A549 (cell line): ENCODE results near the gene TAF11L13. TPM values are rescaled to one million over a fixed set of nuclear protein-coding genes. Genes with fewer than 3 reads are reported as not detected.
A peak's percentile ranks its signal among the peaks of the same experiment; 100 is the strongest.

Experiments used
- ATAC-seq, 2 experiments: fragments of 200-7000 bp in 1 of 2; fragments of >200 bp in 1 of 2; cut with Nextera tagmentation in 1 of 2; cut with Tn5 transposase in 1 of 2; 3 replicates each; pipeline versions ENCODE4 v1.8.0 to v1.9.1; 2018 to 2020; ENCODE audit warnings: mild to moderate bottlenecking in 1 of 2, moderate library complexity in 1 of 2
- CTCF ChIA-PET: fragments of 300-600 bp; sonication (Branson Sonifier 250); formaldehyde crosslinking; extraction: SDS; loops from one replicate; lab custom pipeline; 2021; ENCODE audit warnings: antibody characterized with exemption, inconsistent platforms; lab: Yijun Ruan, JAX
- POLR2A ChIA-PET: fragments of 350-600 bp; formaldehyde crosslinking; extraction: SDS; loops from one replicate; lab custom pipeline; 2021; ENCODE audit warnings: antibody characterized with exemption, inconsistent platforms; lab: Yijun Ruan, JAX
- DNase-seq, 2 experiments: peaks; one replicate each; pipeline versions ENCODE4 v3.0.0 to v3.0.0-alpha.2; 2011 to 2016; ENCODE audit warnings: low read depth in 1 of 2, low spot score in 1 of 2
- FAIRE-seq: peaks from 2 replicates; lab custom pipeline; 2011; peaks lifted over from hg19 to GRCh38; lab: Jason Lieb, UNC
- H3K27ac ChIP-seq, 2 experiments: fragments of >200 bp; sonication (Bioruptor Twin); formaldehyde crosslinking; 3 replicates each; pipeline ENCODE4 v1.5.1; 2016 to 2017
- H3K4me1 ChIP-seq: fragments of >200 bp; sonication (Bioruptor Twin); formaldehyde crosslinking; 3 replicates; pipeline ENCODE4 v1.6.1; 2016
- H3K4me2 ChIP-seq: fragments of >200 bp; sonication (Bioruptor Twin); formaldehyde crosslinking; 3 replicates; pipeline ENCODE4 v1.6.1; 2016
- H3K4me3 ChIP-seq: fragments of >200 bp; sonication (Bioruptor Twin); formaldehyde crosslinking; 3 replicates; pipeline ENCODE4 v1.5.1; 2016
- H3K9me3 ChIP-seq: fragments of >200 bp; sonication (Bioruptor Twin); formaldehyde crosslinking; 3 replicates; pipeline ENCODE4 v1.6.1; 2016
- CEBPB ChIP-seq, 2 experiments: fragments of >200 bp in 1 of 2; sonication (Bioruptor Twin) in 1 of 2; formaldehyde crosslinking in 1 of 2; IDR thresholded peaks; 2 replicates each; pipeline ENCODE4 v1.6.1; 2012 to 2016
- CTCF ChIP-seq: fragments of >200 bp; sonication (Bioruptor Twin); formaldehyde crosslinking; IDR thresholded peaks from 3 replicates; pipeline ENCODE4 v1.5.1; 2016
- E2F6 ChIP-seq: IDR thresholded peaks from 2 replicates; pipeline ENCODE4 v1.6.1; 2012; ENCODE audit warnings: low read depth, borderline replicate concordance
- FOSB ChIP-seq: fragments of 250-450 bp; sonication (Bioruptor Pico); IDR thresholded peaks from 2 replicates; pipeline ENCODE4 v1.5.0; 2020; ENCODE audit warnings: mild to moderate bottlenecking, moderate library complexity
- FOSL2 ChIP-seq, 2 experiments: fragments of 450-650 bp in 1 of 2; fragments of >200 bp in 1 of 2; sonication (Bioruptor Twin) in 1 of 2; formaldehyde crosslinking; IDR thresholded peaks; 2 replicates each; pipeline versions ENCODE4 v1.5.0 to v1.6.1; 2016 to 2020; ENCODE audit warnings: mild to moderate bottlenecking in 1 of 2, moderate library complexity in 1 of 2
- FOXS1 ChIP-seq: fragments of 250-450 bp; sonication (Bioruptor Pico); IDR thresholded peaks from 2 replicates; pipeline ENCODE4 v1.5.0; 2020; ENCODE audit warnings: mild to moderate bottlenecking, moderate library complexity
- GATA3 ChIP-seq: IDR thresholded peaks from 2 replicates; pipeline ENCODE4 v1.6.1; 2012; ENCODE audit warnings: borderline replicate concordance
- JUNB ChIP-seq: fragments of >200 bp; sonication (Bioruptor Twin); formaldehyde crosslinking; IDR thresholded peaks from 2 replicates; pipeline ENCODE4 v1.6.1; 2016
- MAFK ChIP-seq: fragments of 450-650 bp; IDR thresholded peaks from 2 replicates; pipeline ENCODE4 v1.6.1; 2014; ENCODE audit not compliant: partially characterized antibody
- NFE2L2 ChIP-seq: fragments of 150-350 bp; conservative IDR thresholded peaks from 2 replicates; pipeline ENCODE4 v1.6.1; 2014; ENCODE audit warnings: low read length
- POLR2AphosphoS2 ChIP-seq: conservative IDR thresholded peaks from 2 replicates; pipeline ENCODE4 v1.6.1; 2012; ENCODE audit warnings: low read length, improper control_type of control experiment, inconsistent platforms
- RCOR1 ChIP-seq: fragments of 150-350 bp; IDR thresholded peaks from 2 replicates; pipeline ENCODE4 v1.6.1; 2014; ENCODE audit warnings: antibody characterized with exemption, low read length, low read depth
- SMC3 ChIP-seq: fragments of >200 bp; sonication (Bioruptor Twin); formaldehyde crosslinking; IDR thresholded peaks from 3 replicates; pipeline ENCODE4 v1.6.1; 2018; ENCODE audit warnings: inconsistent platforms
- SREBF2 ChIP-seq: fragments of 450-650 bp; IDR thresholded peaks from 2 replicates; pipeline ENCODE4 v1.6.1; 2014; ENCODE audit warnings: mild to moderate bottlenecking, moderate library complexity
- ZC3H11A ChIP-seq: fragments of 450-650 bp; IDR thresholded peaks from 2 replicates; pipeline ENCODE4 v1.6.1; 2014; ENCODE audit warnings: antibody characterized with exemption, mild to moderate bottlenecking
- ZNF302 ChIP-seq: fragments of 250-450 bp; sonication (Bioruptor Pico); IDR thresholded peaks from 2 replicates; pipeline ENCODE4 v1.9.0; 2021; ENCODE audit warnings: inconsistent platforms, mild to moderate bottlenecking, moderate library complexity
- ZSCAN20 ChIP-seq: fragments of 250-450 bp; sonication (Bioruptor Pico); IDR thresholded peaks from 2 replicates; pipeline ENCODE4 v1.8.0; 2022; ENCODE audit warnings: mild to moderate bottlenecking, moderate library complexity
- WGBS: methylation state at CpG from one replicate; pipeline ENCODE4 v1.1.6; 2017; ENCODE audit errors: missing lambda C conversion rate; 5-methylcytosine and 5-hydroxymethylcytosine counted together
- polyA plus RNA-seq, 4 experiments: library from polyadenylated mRNA; depleted of rRNA in 3 of 4; stranded (reverse); fragments of >200 nt; fragmentation: RNase III in 1 of 4; extraction: RNeasy Plus Mini Kit Qiagen cat#74134 plus additional on column Dnase treatment in 1 of 4; gene quantifications; 2 replicates in 3 of 4; 3 replicates in 1 of 4; pipeline ENCODE4 v1.2.3, GENCODE V29; 2011 to 2017
- TF ChIP-seq, protein P1 (sequence below): IDR thresholded peaks from 2 replicates; pipeline ENCODE4 v1.6.1; 2012
- TF ChIP-seq, protein P2 (sequence below): fragments of 150-350 bp; IDR thresholded peaks from 2 replicates; pipeline ENCODE4 v1.6.1; 2014; ENCODE audit warnings: low read depth, mild to moderate bottlenecking, low read length

Gene TAF11L13
- polyA plus RNA-seq, 2 of the 4 experiments (the other 2 are of a cell fraction): not detected

DNA sequence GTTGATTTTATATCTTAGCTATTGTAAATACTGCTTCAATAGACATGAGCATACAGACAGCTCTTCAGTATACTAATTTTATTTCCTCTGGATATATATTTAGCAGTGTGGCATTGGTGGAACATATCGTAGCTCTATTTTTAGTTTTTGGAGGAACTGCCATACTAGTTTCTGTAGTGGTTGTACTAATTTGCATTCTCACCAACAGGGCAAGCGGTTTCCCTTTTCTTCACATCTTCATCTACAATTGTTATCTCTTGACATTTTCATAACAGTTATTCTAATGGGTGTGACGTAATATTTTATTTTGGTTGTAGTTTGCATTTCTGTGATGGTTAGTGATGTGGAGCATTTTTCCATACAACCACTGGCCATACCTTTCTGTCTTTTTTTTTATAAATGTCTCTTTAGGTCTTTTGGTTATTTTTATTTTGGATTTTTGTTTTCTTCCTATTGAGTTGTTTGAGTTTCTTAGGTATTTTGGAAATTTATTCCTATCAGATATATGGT lies 34.9 kb downstream of the TAF11L13 start (continued):
- TF ChIP-seq POLR2AphosphoS2: no peak

- Histone ChIP-seq H3K4me2 (no peak overlapping the region), H3K9me3 (peaks cover 11% of the 10 kb centered on the region), H3K4me3 (no peak overlapping the region), H3K27ac (no peak overlapping the region), H3K4me1 (no peaks in the 10 kb centered on the region)
- ChIA-PET POLR2A (no interaction called here), CTCF (interaction anchor here (0.7 to 1.1 kb wide), 3 partner anchors 9 to 22 kb away, joined by 3 read pairs; no protein-coding TSS in a partner anchor)
- no peak for TF ChIP-seq ZC3H11A
- TF ChIP-seq GATA3: no peak
- no peak for TF ChIP-seq ZNF302 (CRISPR knock-in tag)
- no peak for TF ChIP-seq E2F6
- TF ChIP-seq, protein P1, sequence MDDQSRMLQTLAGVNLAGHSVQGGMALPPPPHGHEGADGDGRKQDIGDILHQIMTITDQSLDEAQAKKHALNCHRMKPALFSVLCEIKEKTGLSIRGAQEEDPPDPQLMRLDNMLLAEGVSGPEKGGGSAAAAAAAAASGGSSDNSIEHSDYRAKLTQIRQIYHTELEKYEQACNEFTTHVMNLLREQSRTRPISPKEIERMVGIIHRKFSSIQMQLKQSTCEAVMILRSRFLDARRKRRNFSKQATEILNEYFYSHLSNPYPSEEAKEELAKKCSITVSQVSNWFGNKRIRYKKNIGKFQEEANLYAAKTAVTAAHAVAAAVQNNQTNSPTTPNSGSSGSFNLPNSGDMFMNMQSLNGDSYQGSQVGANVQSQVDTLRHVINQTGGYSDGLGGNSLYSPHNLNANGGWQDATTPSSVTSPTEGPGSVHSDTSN: no peak
- 83% methylated on average over 3 of the region's 14 CpGs for WGBS
- FAIRE-seq (no peak), DNase-seq (no peak), ATAC-seq (no peak)
These were observed 38.5 kb downstream of the TAF11L13 start for GRCh38 chr5:17670353-17670752.

- Histone ChIP-seq H3K9me3 (no peaks in the 10 kb centered on the region), H3K27ac (no peak overlapping the region; a peak in 1 of 6 replicates), H3K4me2 (no peak overlapping the region; the same call in 2 of the 3 replicates), H3K4me3 (no peak overlapping the region), H3K4me1 (peaks cover 17% of the 10 kb centered on the region; the same call in 2 of the 3 replicates)
- ATAC-seq: no peak
- POLR2A ChIA-PET: no interaction called here
- TF ChIP-seq NFE2L2 (no peak), MAFK (no peak), FOSB (CRISPR knock-in tag) (no peak)
- no peak for FAIRE-seq
- CTCF ChIA-PET: interaction anchor here (0.8 to 1.2 kb wide), 2 partner anchors 9 to 13 kb away, joined by 3 read pairs; no protein-coding TSS in a partner anchor
- DNase-seq: no peak
- WGBS: 88% methylated on average over 4 of the region's 4 CpGs
These were observed 47.0 kb downstream of the TAF11L13 start for GRCh38 chr5:17678751-17679324.

DNA sequence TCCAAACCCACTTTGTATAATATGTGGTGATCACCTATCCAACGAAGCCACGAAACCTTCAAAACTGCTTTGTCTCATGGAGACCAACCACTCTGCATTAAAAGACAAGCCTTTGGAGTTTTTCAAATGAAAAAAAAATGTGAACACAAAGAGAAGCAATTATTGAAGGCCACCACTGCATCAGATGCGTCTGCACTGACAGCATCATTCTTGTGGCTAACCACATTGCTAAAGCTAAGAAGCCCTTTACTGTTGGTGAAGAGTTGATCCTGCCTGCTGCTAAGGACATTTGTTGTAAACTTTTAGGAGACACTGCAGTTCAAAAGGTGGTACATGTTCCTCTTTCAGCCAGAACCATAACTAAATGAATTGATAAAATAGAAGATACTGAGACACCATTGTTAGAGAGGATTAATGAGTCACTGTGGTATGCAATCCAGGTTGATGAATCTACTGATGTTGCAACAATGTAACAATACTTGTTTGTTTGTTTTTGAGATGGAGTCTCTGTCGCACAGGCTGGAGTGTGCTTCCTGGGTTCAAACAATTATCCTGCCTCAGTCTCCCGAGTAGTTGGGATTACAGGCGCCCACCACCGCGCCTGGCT lies 47.8 kb downstream of the TAF11L13 start:
- H3K4me2 ChIP-seq: peak overlapping the region; percentile 16; the same call in 2 of the 3 replicates
- H3K4me3 ChIP-seq: no peak overlapping the region
- H3K27ac ChIP-seq: peak overlapping the region in 1 of 2 experiments; percentile 59; a peak in 3 of 6 replicates
- DNase-seq (peak in 1 of 2 experiments; percentile 17), FAIRE-seq (no peak), ATAC-seq (no peak)
- WGBS: 77% methylated on average over 8 of the region's 8 CpGs
- POLR2A ChIA-PET: no interaction called here
- CTCF ChIA-PET: interaction anchor here (1.2 kb wide), 1 partner anchor 10 kb away, joined by 3 read pairs; no protein-coding TSS in a partner anchor
- H3K9me3 ChIP-seq: no peaks in the 10 kb centered on the region
- H3K4me1 ChIP-seq: peaks cover 17% of the 10 kb centered on the region; the same call in 2 of the 3 replicates
- TF ChIP-seq RCOR1: no peak
- peak; percentile 65 to 85; a peak in 3 of 4 replicates for TF ChIP-seq CEBPB (IDR thresholded peaks at IDR 0.05)
- TF ChIP-seq FOXS1 (CRISPR knock-in tag): no peak
- peak; percentile 41 for TF ChIP-seq JUNB
- no peak for TF ChIP-seq POLR2AphosphoS2
- TF ChIP-seq CTCF: no peak
- TF ChIP-seq ZSCAN20 (CRISPR knock-in tag): no peak
- no peak for TF ChIP-seq SREBF2
- no peak for TF ChIP-seq SMC3
- TF ChIP-seq FOSL2 (IDR thresholded peaks at IDR 0.05): 0 out of 2 replicates have a peak, but pooled peaks have one; percentile 17
- peak; percentile 63 for TF ChIP-seq FOSL2 (CRISPR knock-in tag; IDR thresholded peaks at IDR 0.05)
- TF ChIP-seq, protein P2, sequence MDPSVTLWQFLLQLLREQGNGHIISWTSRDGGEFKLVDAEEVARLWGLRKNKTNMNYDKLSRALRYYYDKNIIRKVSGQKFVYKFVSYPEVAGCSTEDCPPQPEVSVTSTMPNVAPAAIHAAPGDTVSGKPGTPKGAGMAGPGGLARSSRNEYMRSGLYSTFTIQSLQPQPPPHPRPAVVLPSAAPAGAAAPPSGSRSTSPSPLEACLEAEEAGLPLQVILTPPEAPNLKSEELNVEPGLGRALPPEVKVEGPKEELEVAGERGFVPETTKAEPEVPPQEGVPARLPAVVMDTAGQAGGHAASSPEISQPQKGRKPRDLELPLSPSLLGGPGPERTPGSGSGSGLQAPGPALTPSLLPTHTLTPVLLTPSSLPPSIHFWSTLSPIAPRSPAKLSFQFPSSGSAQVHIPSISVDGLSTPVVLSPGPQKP: no peak
